WTC11 (cell line): ENCODE data around the gene CHST11. TPM values are rescaled to one million over a fixed set of nuclear protein-coding genes. Genes with fewer than 3 reads are reported as not detected.

Source experiments
- ATAC-seq: fragments of 200-7000 bp; cut with Tn5 transposase; 2 replicates; pipeline ENCODE4 v1.10.0; 2021; ENCODE audit warnings: mild to moderate bottlenecking, moderate library complexity
- CTCF ChIA-PET: fragments of 300-600 bp; sonication (Branson Sonifier 250); formaldehyde crosslinking; loops from one replicate; lab custom pipeline; 2021; ENCODE audit warnings: antibody characterized with exemption; lab: Charles Lee
- POLR2A ChIA-PET: fragments of 350-600 bp; sonication (Branson Sonifier 250); formaldehyde crosslinking; loops from one replicate; lab custom pipeline; 2021; ENCODE audit warnings: antibody characterized with exemption; lab: Charles Lee
- DNase-seq: peaks from one replicate; pipeline ENCODE4 v3.0.0; 2021; ENCODE audit warnings: low spot score
- H3K27ac Mint-ChIP-seq: 2 replicates; pipeline ENCODE4 v1.8.0; 2021; ENCODE audit warnings: mixed read lengths
- H3K27me3 Mint-ChIP-seq: 2 replicates; pipeline ENCODE4 v1.8.0; 2021; ENCODE audit warnings: low read depth, mild to moderate bottlenecking, moderate library complexity, mixed read lengths
- H3K36me3 Mint-ChIP-seq: 2 replicates; pipeline ENCODE4 v1.8.0; 2021; ENCODE audit warnings: mixed read lengths
- H3K4me1 Mint-ChIP-seq: 2 replicates; pipeline ENCODE4 v1.8.0; 2022; ENCODE audit warnings: mixed read lengths
- H3K4me3 Mint-ChIP-seq: 2 replicates; pipeline ENCODE4 v1.8.0; 2021; ENCODE audit warnings: mild to moderate bottlenecking, moderate library complexity, mixed read lengths
- H3K9me3 Mint-ChIP-seq: 2 replicates; pipeline ENCODE4 v1.8.0; 2021; ENCODE audit warnings: mixed read lengths
- CDX4 ChIP-seq: fragments of 250-450 bp; sonication (Bioruptor Pico); IDR thresholded peaks from 2 replicates; pipeline ENCODE4 v1.9.0; 2021; ENCODE audit warnings: moderate library complexity, mild to moderate bottlenecking, inconsistent platforms, borderline replicate concordance
- CREB1 ChIP-seq: sonication (generic); formaldehyde crosslinking; IDR thresholded peaks from 2 replicates; pipeline ENCODE4 v1.8.0; 2023; ENCODE audit warnings: mild to moderate bottlenecking, missing genetic modification reagents
- EMX1 ChIP-seq: fragments of 250-450 bp; sonication (Bioruptor Pico); IDR thresholded peaks from 2 replicates; pipeline ENCODE4 v1.8.0; 2021; ENCODE audit warnings: mild to moderate bottlenecking
- ETV6 ChIP-seq: sonication (generic); formaldehyde crosslinking; IDR thresholded peaks from 2 replicates; pipeline ENCODE4 v1.8.1; 2022; ENCODE audit warnings: mild to moderate bottlenecking, missing genetic modification reagents
- FOXK1 ChIP-seq: sonication (generic); formaldehyde crosslinking; IDR thresholded peaks from 2 replicates; pipeline ENCODE4 v1.8.0; 2022; ENCODE audit warnings: mild to moderate bottlenecking, moderate library complexity, missing genetic modification reagents
- FOXP1 ChIP-seq: sonication (generic); formaldehyde crosslinking; IDR thresholded peaks from 2 replicates; pipeline ENCODE4 v1.8.0; 2022; ENCODE audit warnings: missing genetic modification reagents, mild to moderate bottlenecking, moderate library complexity, borderline replicate concordance
- GABPB1 ChIP-seq: sonication (generic); formaldehyde crosslinking; IDR thresholded peaks from 2 replicates; pipeline ENCODE4 v1.8.1; 2023; ENCODE audit warnings: mild to moderate bottlenecking, missing genetic modification reagents
- IRF1 ChIP-seq: sonication (generic); formaldehyde crosslinking; IDR thresholded peaks from 2 replicates; pipeline ENCODE4 v1.8.0; 2023; ENCODE audit warnings: missing genetic modification reagents
- JAZF1 ChIP-seq: fragments of 250-450 bp; sonication (Bioruptor Pico); IDR thresholded peaks from 2 replicates; pipeline ENCODE4 v1.9.0; 2021; ENCODE audit warnings: moderate library complexity, mild to moderate bottlenecking, inconsistent platforms
- KAT7 ChIP-seq: sonication (generic); formaldehyde crosslinking; IDR thresholded peaks from 2 replicates; pipeline ENCODE4 v1.8.1; 2023; ENCODE audit warnings: missing genetic modification reagents, mild to moderate bottlenecking, borderline replicate concordance
- NR2C2 ChIP-seq: sonication (generic); formaldehyde crosslinking; IDR thresholded peaks from 2 replicates; pipeline ENCODE4 v1.8.0; 2022; ENCODE audit warnings: mild to moderate bottlenecking, missing genetic modification reagents
- PRRX2 ChIP-seq: fragments of 250-450 bp; sonication (Bioruptor Pico); IDR thresholded peaks from 2 replicates; pipeline ENCODE4 v1.8.0; 2021; ENCODE audit warnings: mild to moderate bottlenecking
- SMAD4 ChIP-seq: sonication (generic); formaldehyde crosslinking; IDR thresholded peaks from 2 replicates; pipeline ENCODE4 v1.8.0; 2022; ENCODE audit warnings: mild to moderate bottlenecking, missing genetic modification reagents
- ZBTB21 ChIP-seq: sonication (generic); formaldehyde crosslinking; IDR thresholded peaks from 2 replicates; pipeline ENCODE4 v1.8.1; 2023; ENCODE audit warnings: mild to moderate bottlenecking, missing genetic modification reagents, borderline replicate concordance
- ZNF219 ChIP-seq: sonication (generic); formaldehyde crosslinking; IDR thresholded peaks from 2 replicates; pipeline ENCODE4 v1.8.0; 2023; ENCODE audit warnings: missing genetic modification reagents, mild to moderate bottlenecking, borderline replicate concordance
- total RNA-seq: library from RNA; stranded (reverse); gene quantifications from 3 replicates; pipeline ENCODE4 v1.2.3, GENCODE V29; 2021
- TF ChIP-seq, protein P1 (sequence below): sonication (generic); formaldehyde crosslinking; IDR thresholded peaks from 2 replicates; pipeline ENCODE4 v1.8.0; 2023; ENCODE audit warnings: missing genetic modification reagents, mild to moderate bottlenecking, borderline replicate concordance
- TF ChIP-seq, protein P2 (sequence below): sonication (generic); formaldehyde crosslinking; IDR thresholded peaks from 2 replicates; pipeline ENCODE4 v1.8.0; 2023; ENCODE audit warnings: mild to moderate bottlenecking, missing genetic modification reagents
- TF ChIP-seq, protein P3 (sequence below): fragments of 250-450 bp; sonication (Bioruptor Pico); IDR thresholded peaks from 2 replicates; pipeline ENCODE4 v1.8.0; 2021; ENCODE audit warnings: mild to moderate bottlenecking
- TF ChIP-seq, protein P4 (sequence below): fragments of 250-450 bp; sonication (Bioruptor Pico); IDR thresholded peaks from 2 replicates; pipeline ENCODE4 v1.9.0; 2021; ENCODE audit warnings: mild to moderate bottlenecking

Gene CHST11
- total RNA-seq, 1 experiment from 2014 or later: 24.2 TPM

GRCh38 chr12:104568935-104569334 is 112.2 kb downstream of the CHST11 start:
- H3K9me3 Mint-ChIP-seq: peaks cover 15% of the 10 kb centered on the region
- H3K36me3 Mint-ChIP-seq: peaks cover 14% of the 10 kb centered on the region
- CTCF ChIA-PET: interaction anchor here (2.1 kb wide), 1 partner anchor 187 kb away, joined by 10 read pairs; no protein-coding TSS in a partner anchor
- no peak overlapping the region for H3K4me3 Mint-ChIP-seq
- ATAC-seq (no peak), DNase-seq (no peak)
- H3K27me3 Mint-ChIP-seq: no peaks in the 10 kb centered on the region
- POLR2A ChIA-PET: no interaction called here
- TF ChIP-seq JAZF1 (CRISPR knock-in tag) (no peak), KAT7 (CRISPR knock-in tag) (no peak)
- TF ChIP-seq, protein P1, sequence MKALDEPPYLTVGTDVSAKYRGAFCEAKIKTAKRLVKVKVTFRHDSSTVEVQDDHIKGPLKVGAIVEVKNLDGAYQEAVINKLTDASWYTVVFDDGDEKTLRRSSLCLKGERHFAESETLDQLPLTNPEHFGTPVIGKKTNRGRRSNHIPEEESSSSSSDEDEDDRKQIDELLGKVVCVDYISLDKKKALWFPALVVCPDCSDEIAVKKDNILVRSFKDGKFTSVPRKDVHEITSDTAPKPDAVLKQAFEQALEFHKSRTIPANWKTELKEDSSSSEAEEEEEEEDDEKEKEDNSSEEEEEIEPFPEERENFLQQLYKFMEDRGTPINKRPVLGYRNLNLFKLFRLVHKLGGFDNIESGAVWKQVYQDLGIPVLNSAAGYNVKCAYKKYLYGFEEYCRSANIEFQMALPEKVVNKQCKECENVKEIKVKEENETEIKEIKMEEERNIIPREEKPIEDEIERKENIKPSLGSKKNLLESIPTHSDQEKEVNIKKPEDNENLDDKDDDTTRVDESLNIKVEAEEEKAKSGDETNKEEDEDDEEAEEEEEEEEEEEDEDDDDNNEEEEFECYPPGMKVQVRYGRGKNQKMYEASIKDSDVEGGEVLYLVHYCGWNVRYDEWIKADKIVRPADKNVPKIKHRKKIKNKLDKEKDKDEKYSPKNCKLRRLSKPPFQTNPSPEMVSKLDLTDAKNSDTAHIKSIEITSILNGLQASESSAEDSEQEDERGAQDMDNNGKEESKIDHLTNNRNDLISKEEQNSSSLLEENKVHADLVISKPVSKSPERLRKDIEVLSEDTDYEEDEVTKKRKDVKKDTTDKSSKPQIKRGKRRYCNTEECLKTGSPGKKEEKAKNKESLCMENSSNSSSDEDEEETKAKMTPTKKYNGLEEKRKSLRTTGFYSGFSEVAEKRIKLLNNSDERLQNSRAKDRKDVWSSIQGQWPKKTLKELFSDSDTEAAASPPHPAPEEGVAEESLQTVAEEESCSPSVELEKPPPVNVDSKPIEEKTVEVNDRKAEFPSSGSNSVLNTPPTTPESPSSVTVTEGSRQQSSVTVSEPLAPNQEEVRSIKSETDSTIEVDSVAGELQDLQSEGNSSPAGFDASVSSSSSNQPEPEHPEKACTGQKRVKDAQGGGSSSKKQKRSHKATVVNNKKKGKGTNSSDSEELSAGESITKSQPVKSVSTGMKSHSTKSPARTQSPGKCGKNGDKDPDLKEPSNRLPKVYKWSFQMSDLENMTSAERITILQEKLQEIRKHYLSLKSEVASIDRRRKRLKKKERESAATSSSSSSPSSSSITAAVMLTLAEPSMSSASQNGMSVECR (CRISPR knock-in tag): no peak
- no peak overlapping the region for H3K27ac Mint-ChIP-seq
- H3K4me1 Mint-ChIP-seq: peaks cover 4% of the 10 kb centered on the region; the same call in 1 of the 2 replicates

- H3K27me3 Mint-ChIP-seq: no peaks in the 10 kb centered on the region
- H3K4me3 Mint-ChIP-seq: no peak overlapping the region
- H3K4me1 Mint-ChIP-seq: peaks cover 4% of the 10 kb centered on the region; the same call in 1 of the 2 replicates
- TF ChIP-seq PRRX2 (no peak), ZNF219 (CRISPR knock-in tag) (no peak), ZBTB21 (no peak), SMAD4 (CRISPR knock-in tag) (no peak), NR2C2 (CRISPR knock-in tag) (no peak), IRF1 (no peak), FOXK1 (CRISPR knock-in tag) (no peak), CDX4 (CRISPR knock-in tag) (no peak), GABPB1 (no peak), FOXP1 (no peak), ETV6 (CRISPR knock-in tag) (no peak)
- TF ChIP-seq, all 79 proteins: peak for 0
- no peak for ATAC-seq
- POLR2A ChIA-PET: no interaction called here
- CTCF ChIA-PET: interaction anchor here (2.1 kb wide), 1 partner anchor 188 kb away, joined by 10 read pairs; no protein-coding TSS in a partner anchor
- DNase-seq: no peak
- Mint-ChIP-seq H3K36me3 (peaks cover 8% of the 10 kb centered on the region), H3K27ac (no peak overlapping the region), H3K9me3 (peaks cover 12% of the 10 kb centered on the region)
These were observed 112.8 kb downstream of the CHST11 start for GRCh38 chr12:104569346-104570173.

GRCh38 chr12:104570174-104570907 is 113.6 kb downstream of the CHST11 start:
- H3K27me3 Mint-ChIP-seq: no peaks in the 10 kb centered on the region
- H3K9me3 Mint-ChIP-seq: peaks cover 10% of the 10 kb centered on the region; the same call in 1 of the 2 replicates
- DNase-seq (no peak), ATAC-seq (no peak)
- H3K36me3 Mint-ChIP-seq: peaks cover 5% of the 10 kb centered on the region
- no peak overlapping the region for H3K4me3 Mint-ChIP-seq
- ChIA-PET CTCF (interaction anchor here (2.1 kb wide), 1 partner anchor 189 kb away, joined by 10 read pairs; no protein-coding TSS in a partner anchor), POLR2A (no interaction called here)
- peaks cover 4% of the 10 kb centered on the region; the same call in 1 of the 2 replicates for H3K4me1 Mint-ChIP-seq
- no peak overlapping the region for H3K27ac Mint-ChIP-seq
- TF ChIP-seq CREB1 (CRISPR knock-in tag) (no peak), EMX1 (CRISPR knock-in tag) (no peak), ZBTB21 (no peak)
- TF ChIP-seq, protein P2, sequence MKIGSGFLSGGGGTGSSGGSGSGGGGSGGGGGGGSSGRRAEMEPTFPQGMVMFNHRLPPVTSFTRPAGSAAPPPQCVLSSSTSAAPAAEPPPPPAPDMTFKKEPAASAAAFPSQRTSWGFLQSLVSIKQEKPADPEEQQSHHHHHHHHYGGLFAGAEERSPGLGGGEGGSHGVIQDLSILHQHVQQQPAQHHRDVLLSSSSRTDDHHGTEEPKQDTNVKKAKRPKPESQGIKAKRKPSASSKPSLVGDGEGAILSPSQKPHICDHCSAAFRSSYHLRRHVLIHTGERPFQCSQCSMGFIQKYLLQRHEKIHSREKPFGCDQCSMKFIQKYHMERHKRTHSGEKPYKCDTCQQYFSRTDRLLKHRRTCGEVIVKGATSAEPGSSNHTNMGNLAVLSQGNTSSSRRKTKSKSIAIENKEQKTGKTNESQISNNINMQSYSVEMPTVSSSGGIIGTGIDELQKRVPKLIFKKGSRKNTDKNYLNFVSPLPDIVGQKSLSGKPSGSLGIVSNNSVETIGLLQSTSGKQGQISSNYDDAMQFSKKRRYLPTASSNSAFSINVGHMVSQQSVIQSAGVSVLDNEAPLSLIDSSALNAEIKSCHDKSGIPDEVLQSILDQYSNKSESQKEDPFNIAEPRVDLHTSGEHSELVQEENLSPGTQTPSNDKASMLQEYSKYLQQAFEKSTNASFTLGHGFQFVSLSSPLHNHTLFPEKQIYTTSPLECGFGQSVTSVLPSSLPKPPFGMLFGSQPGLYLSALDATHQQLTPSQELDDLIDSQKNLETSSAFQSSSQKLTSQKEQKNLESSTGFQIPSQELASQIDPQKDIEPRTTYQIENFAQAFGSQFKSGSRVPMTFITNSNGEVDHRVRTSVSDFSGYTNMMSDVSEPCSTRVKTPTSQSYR (CRISPR knock-in tag): no peak
- TF ChIP-seq, protein P3, sequence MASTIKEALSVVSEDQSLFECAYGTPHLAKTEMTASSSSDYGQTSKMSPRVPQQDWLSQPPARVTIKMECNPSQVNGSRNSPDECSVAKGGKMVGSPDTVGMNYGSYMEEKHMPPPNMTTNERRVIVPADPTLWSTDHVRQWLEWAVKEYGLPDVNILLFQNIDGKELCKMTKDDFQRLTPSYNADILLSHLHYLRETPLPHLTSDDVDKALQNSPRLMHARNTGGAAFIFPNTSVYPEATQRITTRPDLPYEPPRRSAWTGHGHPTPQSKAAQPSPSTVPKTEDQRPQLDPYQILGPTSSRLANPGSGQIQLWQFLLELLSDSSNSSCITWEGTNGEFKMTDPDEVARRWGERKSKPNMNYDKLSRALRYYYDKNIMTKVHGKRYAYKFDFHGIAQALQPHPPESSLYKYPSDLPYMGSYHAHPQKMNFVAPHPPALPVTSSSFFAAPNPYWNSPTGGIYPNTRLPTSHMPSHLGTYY (CRISPR knock-in tag): no peak
- TF ChIP-seq, protein P4, sequence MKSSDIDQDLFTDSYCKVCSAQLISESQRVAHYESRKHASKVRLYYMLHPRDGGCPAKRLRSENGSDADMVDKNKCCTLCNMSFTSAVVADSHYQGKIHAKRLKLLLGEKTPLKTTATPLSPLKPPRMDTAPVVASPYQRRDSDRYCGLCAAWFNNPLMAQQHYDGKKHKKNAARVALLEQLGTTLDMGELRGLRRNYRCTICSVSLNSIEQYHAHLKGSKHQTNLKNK (CRISPR knock-in tag): no peak
